Measurements from ENCODE around the gene LIX1. TPM values are rescaled to one million over a fixed set of nuclear protein-coding genes. Genes with fewer than 3 reads are reported as not detected.
"Not testable (repeated sequence)": the region's sequence is repeated elsewhere in the genome, so short reads cannot be mapped to it uniquely, and the experiment has no call there.

Gene LIX1
- total and polyA plus RNA-seq, 7 donors = under 0.01 to 0.03 TPM; not detected in 5

DNA sequence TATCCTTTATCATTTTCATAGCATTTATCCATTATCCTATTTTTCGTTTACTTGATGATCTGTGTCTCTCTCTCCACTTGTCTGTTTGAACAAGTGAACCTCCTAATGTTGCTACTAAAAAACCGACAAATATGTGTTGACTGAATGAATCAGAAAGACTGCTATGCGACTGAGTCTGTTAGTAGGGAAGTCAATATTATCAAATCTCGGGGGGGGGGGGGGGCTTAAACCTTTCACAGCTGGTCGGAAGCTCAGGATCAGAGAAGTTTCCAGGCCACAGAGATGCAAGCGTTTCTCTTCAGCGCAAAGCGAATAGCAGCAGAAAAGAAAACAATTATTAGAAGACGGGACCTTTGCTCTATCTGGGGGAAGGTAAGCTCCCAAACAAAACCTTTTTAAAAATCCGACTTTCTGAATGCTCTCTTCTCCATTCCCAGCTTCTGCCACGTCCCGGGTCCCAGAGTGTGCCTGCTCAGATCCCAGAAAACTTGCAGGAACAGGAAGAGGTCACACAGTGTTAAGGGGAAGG, 40.2 kb upstream of the LIX1 start:
- peaks cover 29% of the 10 kb centered on the region for H3K4me1 ChIP-seq
- no peaks in the 10 kb centered on the region for H3K27me3 ChIP-seq (ENCODE audit: insufficient read depth in 3 of 3, low read length in 2 of 3)
- H3K36me3 ChIP-seq (ENCODE audit: insufficient read depth in 1 of 2, low read depth in 1 of 2) = peaks cover 0 to 26% of the 10 kb centered on the region in 2 donors
- TF ChIP-seq, protein P1, sequence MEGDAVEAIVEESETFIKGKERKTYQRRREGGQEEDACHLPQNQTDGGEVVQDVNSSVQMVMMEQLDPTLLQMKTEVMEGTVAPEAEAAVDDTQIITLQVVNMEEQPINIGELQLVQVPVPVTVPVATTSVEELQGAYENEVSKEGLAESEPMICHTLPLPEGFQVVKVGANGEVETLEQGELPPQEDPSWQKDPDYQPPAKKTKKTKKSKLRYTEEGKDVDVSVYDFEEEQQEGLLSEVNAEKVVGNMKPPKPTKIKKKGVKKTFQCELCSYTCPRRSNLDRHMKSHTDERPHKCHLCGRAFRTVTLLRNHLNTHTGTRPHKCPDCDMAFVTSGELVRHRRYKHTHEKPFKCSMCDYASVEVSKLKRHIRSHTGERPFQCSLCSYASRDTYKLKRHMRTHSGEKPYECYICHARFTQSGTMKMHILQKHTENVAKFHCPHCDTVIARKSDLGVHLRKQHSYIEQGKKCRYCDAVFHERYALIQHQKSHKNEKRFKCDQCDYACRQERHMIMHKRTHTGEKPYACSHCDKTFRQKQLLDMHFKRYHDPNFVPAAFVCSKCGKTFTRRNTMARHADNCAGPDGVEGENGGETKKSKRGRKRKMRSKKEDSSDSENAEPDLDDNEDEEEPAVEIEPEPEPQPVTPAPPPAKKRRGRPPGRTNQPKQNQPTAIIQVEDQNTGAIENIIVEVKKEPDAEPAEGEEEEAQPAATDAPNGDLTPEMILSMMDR (IDR thresholded peaks at IDR 0.05) = no peak
- H3K9me3 ChIP-seq = no peaks in the 10 kb centered on the region
- DNase-seq = no peak
- peak overlapping the region; percentile 94 for H3K27ac ChIP-seq
- intact Hi-C loops (cut with DNase I) = loop anchor here (5.0 to 10.0 kb wide), 2 partner anchors 1590 to 1612 kb away; partner anchors contain the start of gene RGMB (in 1 of the 2)
- 0% methylated on average over 12 of the region's 12 CpGs for WGBS, 3 donors
- peak in 1 of 4 donors; percentile 0 for ATAC-seq
- H3K4me3 ChIP-seq = peak overlapping the region; percentile 72

DNA sequence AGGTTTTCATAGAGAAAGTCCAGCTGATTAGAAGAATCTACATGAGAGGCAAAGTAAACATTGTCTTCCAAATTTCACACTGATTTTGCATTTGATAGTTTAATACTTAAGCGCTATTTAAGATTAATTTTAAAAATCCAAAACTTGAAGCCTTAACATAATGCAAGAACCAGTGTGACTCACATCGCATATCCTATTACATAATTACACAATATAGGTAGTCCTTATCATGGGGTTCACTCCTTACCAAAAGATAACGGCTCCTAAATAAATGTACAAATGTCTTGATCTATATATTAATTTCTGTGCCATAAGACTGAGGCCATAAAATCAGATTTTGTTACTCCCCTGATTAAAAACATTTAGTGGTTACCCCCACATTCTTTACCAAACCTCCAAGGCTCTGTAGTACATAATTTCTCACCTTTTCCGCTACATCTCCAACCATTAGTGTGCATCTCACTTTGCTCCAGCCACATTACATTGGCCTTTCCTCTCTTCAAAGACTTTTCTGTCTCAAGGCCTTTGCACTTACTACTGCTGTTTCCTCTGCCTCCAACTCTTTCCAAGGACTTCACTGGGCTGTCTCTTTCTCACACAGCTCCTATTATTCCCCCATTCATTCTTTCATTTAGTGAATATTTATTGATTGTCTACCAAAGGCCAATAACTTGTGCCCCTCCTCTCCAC, 39.6 kb upstream of the LIX1 start:
- H3K36me3 ChIP-seq (ENCODE audit: insufficient read depth in 1 of 2, low read depth in 1 of 2) = peaks cover under 1 to 32% of the 10 kb centered on the region in 2 donors
- H3K27ac ChIP-seq = peak overlapping the region; percentile 94
- 70 to 86% (median 73%) methylated on average over 4 of the region's 4 CpGs for WGBS, 3 donors
- intact Hi-C loops (cut with DNase I) = loop anchor here (5.0 to 10.0 kb wide), 2 partner anchors 1590 to 1613 kb away; partner anchors contain the start of gene RGMB (in 1 of the 2)
- no peak for DNase-seq
- TF ChIP-seq, protein P1 (IDR thresholded peaks at IDR 0.05) = no peak
- peak overlapping the region; percentile 72 for H3K4me3 ChIP-seq
- no peak for ATAC-seq
- no peaks in the 10 kb centered on the region for H3K9me3 ChIP-seq
- H3K27me3 ChIP-seq (ENCODE audit: insufficient read depth in 3 of 3, low read length in 2 of 3) = no peaks in the 10 kb centered on the region
- H3K4me1 ChIP-seq = peaks cover 29% of the 10 kb centered on the region

DNA sequence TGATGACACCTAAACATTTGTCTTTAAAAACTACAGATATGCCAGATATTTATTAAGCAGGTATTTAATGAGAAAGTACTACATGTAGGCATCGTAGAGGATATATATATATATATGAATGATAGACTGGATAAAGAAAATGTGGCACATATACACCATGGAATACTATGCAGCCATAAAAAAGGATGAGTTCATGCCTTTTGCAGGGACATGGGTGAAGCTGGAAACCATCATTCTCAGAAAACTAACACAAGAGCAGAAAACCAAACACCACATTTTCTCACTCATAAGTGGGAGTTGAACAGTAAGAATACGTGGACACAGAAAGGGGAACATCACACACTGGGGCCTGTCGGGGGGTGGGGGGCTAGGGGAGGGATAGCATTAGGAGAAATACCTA, 37.0 kb upstream of the LIX1 start:
- not testable (repeated sequence) for DNase-seq; H3K27me3 ChIP-seq (ENCODE audit: insufficient read depth in 3 of 3, low read length in 2 of 3); H3K9me3 ChIP-seq; H3K4me3 ChIP-seq; ATAC-seq; H3K27ac ChIP-seq
- H3K36me3 ChIP-seq (ENCODE audit: insufficient read depth in 1 of 2, low read depth in 1 of 2) = peaks cover 4 to 57% of the 10 kb centered on the region in 2 donors
- WGBS, 3 donors = 61 to 94% (median 85%) methylated on average over 3 of the region's 3 CpGs
- H3K4me1 ChIP-seq = peaks cover 29% of the 10 kb centered on the region
- intact Hi-C loops (cut with DNase I) = loop anchor here in 1 of 2 donors (10.0 kb wide), 1 partner anchor 405 kb away; no protein-coding TSS in a partner anchor

DNA sequence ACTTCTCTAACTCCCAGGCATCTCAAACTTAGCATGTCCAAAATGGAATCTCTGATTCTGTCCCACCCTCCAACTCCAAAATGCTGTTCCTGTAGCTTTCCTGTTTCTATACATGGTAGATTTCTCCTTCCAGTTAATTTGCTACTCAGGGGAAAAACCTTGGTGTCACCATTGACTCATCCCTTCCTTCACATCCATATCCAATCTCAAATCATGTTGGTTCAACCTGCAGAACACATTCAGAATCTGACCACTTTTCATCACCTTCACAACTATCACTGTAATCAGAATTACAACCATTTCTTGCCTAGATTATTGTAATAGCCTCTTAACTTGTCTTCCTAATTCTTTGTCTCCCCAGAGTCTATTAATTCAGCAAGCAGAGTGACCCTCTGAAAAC, 29.8 kb upstream of the LIX1 start:
- no peaks in the 10 kb centered on the region for H3K4me1 ChIP-seq
- H3K36me3 ChIP-seq (ENCODE audit: insufficient read depth in 1 of 2, low read depth in 1 of 2) = peaks cover 9 to 100% of the 10 kb centered on the region in 2 donors
- no peaks in the 10 kb centered on the region for H3K27me3 ChIP-seq (ENCODE audit: insufficient read depth in 3 of 3, low read length in 2 of 3)
- ATAC-seq = no peak
- TF ChIP-seq, protein P1 (IDR thresholded peaks at IDR 0.05) = no peak
- H3K9me3 ChIP-seq = no peaks in the 10 kb centered on the region
- no peak overlapping the region for H3K4me3 ChIP-seq
- intact Hi-C loops (cut with DNase I) = loop anchor here in 1 of 2 donors (10.0 kb wide), 1 partner anchor 397 kb away; no protein-coding TSS in a partner anchor
- DNase-seq = no peak
- no peak overlapping the region for H3K27ac ChIP-seq

DNA sequence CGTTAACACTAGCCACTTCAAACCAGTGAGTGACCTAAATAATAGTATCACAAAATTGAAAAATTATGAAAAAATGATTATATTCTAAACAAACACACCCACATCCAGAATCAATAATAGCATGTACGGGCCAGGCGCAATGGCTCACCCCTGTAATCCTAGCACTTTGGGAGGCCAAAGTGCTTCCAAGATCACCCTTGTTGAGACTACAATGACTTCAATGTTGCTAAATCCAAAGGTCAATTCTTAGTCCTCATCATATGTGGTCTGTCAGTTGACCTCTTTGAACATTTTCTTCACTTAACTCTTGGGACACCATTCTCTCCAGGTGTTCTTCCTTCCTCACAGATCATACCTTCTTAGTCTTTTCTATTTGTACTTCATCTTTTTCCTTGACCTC, 29.3 kb upstream of the LIX1 start:
- WGBS, 3 donors = 83 to 91% (median 85%) methylated on average over 3 of the region's 3 CpGs
- DNase-seq = no peak

More for the DNA sequence above, 29.3 kb upstream of the LIX1 start:
- ATAC-seq = no peak
- TF ChIP-seq, protein P1 (IDR thresholded peaks at IDR 0.05) = no peak
- Histone ChIP-seq H3K36me3 (ENCODE audit: insufficient read depth in 1 of 2, low read depth in 1 of 2) (peaks cover 6 to 100% of the 10 kb centered on the region in 2 donors), H3K4me1 (no peaks in the 10 kb centered on the region), H3K27ac (no peak overlapping the region), H3K9me3 (no peaks in the 10 kb centered on the region), H3K4me3 (no peak overlapping the region), H3K27me3 (ENCODE audit: insufficient read depth in 3 of 3, low read length in 2 of 3) (no peaks in the 10 kb centered on the region)
- intact Hi-C loops (cut with DNase I) = loop anchor here in 1 of 2 donors (10.0 kb wide), 1 partner anchor 397 kb away; no protein-coding TSS in a partner anchor
